SH-SY5Y (cell line): ENCODE measurements around the gene GOSR2.

ENCODE experiments used
- GATA2 ChIP-seq: IDR thresholded peaks from 2 replicates; pipeline ENCODE4 v1.6.1; 2011; ENCODE audit warnings: mild to moderate bottlenecking, low read depth, low read length
- GATA3 ChIP-seq: IDR thresholded peaks from 2 replicates; pipeline ENCODE4 v1.6.1; 2011; ENCODE audit warnings: low read depth, mild to moderate bottlenecking, low read length, moderate library complexity

Gene GOSR2

DNA sequence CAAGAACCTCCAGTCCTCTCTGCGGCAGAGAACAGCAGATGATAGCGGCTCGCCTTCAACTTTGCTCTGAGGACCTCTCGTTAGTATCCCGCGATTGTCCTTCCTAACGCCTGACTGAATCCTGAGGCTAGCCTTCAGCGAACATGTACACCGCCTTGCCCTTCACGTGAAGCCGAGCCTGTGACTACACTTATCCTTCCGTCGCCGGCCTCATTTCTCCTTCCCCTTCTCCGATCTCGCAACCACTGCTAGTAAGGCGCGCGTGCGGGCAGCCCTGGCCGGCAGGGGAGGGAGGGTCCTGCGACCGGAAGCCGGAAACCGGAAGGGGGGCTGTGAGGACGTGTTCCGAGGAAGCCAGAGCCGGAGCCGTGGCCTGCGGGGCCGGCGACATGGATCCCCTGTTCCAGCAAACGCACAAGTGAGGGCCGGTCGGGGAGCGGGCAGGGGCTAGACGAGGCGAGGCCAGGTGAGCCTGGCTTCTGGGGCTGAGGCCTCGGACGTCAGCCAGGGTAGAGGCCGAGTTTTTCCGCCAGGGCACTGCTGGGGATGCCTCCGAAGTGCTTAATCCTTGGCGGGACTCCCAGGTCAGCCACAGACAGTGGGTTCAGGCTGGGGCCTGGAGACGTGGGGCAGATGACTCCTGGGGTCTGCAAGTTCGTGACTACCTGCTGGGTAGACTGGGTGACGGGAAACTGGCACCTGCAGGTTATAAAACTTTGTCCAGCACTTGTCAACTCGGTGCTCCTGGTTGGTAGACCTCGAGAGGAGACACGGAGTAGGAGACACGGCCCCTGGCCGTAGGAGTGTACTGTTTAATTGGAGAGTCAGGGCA is at the start of gene GOSR2:
Gene GOSR2, plus strand, starts transcription at position 357 of the 832 bp plus-strand sequence. Its CDS starts 33 bp downstream, at position 390.
- no peak for TF ChIP-seq GATA2
- TF ChIP-seq GATA3, result no peak

DNA sequence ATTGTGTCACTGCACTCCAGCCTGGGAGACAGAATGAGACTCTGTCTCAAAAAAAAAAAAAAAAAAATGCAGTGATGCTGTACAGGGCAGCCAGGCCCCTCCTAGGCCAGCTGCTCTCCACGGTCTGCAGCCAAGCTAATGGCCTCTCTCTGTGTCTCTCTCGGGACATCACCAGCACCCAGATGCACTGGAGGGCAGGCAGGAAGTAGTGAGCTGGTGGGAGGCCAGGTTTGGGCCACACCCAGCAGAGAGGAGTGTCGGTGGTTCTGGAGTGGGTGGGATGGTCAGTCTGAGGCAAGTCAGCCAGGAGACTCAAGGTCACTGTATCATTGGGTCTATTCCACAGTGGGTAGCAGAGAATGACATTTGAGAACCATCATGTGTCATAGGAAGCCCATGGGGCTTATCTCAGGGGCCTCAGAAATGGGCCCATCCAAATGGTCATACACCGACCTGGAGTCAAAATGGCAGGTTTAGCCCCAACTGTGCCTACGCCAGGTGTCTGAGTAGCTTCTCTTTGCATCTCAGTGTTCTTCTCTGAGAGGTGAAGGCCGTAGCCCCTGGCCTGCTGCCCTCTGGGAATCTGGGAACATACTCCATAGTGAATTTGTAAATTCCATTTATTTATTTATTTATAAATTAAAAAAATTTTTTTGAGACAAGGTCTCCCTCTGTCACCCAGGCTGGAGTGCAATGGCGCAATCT is 48.9 kb upstream of the GOSR2 start:
- TF ChIP-seq GATA2 (no peak), GATA3 (no peak)

DNA sequence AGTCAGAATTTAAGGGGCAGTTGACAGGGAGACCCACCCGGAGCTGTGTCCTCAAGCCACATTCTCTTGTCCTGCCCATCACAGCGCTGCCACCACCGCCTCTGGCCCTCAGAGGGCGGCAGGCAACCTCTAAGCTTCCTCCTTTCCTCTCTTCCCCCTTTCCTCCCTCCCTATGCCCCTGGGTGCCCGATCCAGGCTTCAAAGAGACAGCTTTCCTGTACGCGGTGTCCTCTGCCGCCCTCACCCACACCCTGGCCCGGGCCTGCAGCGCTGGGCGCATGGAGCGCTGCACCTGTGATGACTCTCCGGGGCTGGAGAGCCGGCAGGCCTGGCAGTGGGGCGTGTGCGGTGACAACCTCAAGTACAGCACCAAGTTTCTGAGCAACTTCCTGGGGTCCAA is 48.1 kb upstream of the GOSR2 start:
- TF ChIP-seq GATA2 (no peak), GATA3 (no peak)

DNA sequence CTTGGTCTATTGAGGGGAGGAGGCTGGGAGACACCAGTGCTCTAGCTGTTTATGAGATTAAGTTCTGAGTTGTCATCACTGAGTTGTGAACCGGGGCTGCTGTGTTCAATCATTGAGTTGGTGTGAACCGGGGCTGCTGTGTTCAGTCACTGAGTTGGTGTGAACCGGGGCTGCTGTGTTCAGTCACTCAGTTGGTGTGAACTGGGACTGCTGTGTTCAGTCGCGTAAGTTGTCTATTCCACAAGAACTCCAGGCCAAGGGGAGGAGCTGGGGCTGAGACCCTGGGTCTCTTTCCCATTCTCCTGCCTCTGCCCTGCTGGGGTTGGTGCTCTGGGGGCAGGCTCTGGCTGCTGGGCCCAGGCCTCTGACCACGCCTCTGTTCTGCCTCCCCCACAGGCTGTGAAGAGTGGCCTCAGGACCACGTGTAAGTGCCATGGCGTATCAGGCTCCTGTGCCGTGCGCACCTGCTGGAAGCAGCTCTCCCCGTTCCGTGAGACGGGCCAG is 47.1 kb upstream of the GOSR2 start:
- TF ChIP-seq GATA2, result no peak
- TF ChIP-seq GATA3, result no peak

DNA sequence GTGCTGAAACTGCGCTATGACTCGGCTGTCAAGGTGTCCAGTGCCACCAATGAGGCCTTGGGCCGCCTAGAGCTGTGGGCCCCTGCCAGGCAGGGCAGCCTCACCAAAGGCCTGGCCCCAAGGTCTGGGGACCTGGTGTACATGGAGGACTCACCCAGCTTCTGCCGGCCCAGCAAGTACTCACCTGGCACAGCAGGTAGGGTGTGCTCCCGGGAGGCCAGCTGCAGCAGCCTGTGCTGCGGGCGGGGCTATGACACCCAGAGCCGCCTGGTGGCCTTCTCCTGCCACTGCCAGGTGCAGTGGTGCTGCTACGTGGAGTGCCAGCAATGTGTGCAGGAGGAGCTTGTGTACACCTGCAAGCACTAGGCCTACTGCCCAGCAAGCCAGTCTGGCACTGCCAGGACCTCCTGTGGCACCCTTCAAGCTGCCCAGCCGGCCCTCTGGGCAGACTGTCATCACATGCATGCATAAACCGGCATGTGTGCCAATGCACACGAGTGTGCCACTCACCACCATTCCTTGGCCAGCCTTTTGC is 46.5 kb upstream of the GOSR2 start:
- no peak for TF ChIP-seq GATA2
- no peak for TF ChIP-seq GATA3

DNA sequence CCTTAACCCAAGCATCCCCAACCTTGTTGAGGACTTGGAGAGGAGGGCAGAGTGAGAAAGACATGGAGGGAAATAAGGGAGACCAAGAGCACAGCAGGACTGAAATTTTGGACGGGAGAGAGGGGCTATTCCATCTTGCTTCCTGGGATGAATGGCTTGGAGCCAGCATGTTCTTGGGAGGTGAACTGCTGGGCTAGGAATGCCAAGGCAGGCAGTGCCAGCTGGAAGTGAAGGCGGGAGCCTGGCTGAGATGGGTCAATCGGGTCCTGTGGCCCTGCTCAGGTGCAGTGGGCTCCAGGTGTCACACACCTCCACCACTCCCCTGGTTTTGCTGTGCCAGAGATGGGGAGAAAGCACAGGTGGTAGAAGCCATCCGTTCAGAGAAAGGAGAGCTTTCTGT is 46.0 kb upstream of the GOSR2 start:
- no peak for TF ChIP-seq GATA2
- no peak for TF ChIP-seq GATA3

DNA sequence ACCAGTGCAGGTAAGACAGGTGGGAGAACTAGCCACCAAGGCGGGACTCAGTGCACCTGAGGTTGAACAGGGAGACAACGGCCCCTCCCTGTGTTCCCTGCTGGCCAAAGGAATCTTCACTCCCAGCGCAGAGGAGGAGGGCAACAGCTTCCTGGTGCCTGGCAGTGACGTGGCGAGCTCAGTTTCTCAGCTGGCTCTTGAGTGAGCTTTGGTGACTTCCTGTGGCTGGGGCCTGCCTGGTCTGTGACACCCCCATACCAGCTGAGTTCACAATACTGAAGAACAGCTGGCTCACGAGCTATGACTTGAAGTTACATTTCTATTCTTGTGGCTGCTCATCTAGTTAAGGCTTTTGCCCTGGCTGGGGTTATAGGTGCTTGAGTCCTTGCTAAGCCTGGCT is 45.5 kb upstream of the GOSR2 start:
- no peak for TF ChIP-seq GATA3
- no peak for TF ChIP-seq GATA2

DNA sequence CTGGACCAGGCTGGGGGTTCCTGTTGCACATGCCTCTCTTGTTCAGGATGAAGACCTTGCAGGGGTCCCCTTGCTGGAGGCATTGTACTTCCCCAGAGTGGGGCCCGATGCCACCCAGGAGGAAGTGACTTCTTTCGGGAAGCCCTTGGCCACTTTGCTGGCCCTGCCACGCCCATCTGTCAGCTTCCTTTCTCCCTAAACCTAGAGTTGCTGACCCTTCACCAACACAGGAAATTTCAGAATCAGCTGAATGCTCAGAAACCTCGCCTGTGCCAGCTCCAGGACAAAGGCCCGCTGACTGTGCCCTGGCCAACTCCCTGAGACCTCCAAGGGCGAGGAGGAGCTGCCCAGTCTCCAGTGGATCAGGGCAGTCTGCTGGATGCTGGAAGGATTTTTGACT is 44.9 kb upstream of the GOSR2 start:
- no peak for TF ChIP-seq GATA2
- no peak for TF ChIP-seq GATA3

DNA sequence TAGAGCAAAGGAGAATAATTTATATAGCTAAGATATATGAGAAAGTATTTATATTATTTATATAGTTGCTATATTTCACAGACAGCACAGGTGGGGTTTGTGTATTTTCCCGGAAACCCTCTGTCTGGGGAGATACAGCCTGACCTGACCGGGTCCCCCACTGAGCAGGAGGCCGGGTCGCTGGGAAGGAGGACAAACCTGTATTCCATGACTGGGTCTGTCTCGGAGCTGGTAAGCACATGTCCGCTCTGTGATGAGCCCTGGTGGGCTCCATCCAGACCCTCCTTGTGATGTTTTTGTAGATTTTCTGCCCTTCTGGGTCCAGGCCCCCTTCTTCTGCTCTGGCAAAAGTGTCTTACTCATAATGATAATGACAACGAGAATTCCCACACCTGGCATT is 43.9 kb upstream of the GOSR2 start:
- no peak for TF ChIP-seq GATA2
- no peak for TF ChIP-seq GATA3

DNA sequence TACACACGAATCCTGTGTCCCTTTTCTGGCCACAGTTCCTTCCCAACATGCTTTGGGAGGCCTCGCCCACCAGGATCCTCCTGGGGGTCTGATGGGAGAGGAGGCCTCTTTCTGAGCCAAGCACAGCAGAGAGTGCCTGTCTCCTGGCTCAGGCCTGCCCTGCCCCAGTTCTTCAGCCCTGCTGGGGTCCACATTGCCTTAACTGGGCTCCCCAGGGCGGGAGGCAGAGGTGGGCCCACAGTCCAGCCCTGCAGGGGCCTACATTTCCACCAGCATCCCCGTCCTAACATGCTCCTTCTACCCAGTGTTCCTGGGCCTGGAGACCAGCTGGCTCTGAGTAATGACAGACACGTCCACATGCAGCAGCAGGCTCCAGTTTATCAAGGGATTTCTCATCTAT is 41.9 kb upstream of the GOSR2 start:
- no peak for TF ChIP-seq GATA2
- TF ChIP-seq GATA3, result no peak

DNA sequence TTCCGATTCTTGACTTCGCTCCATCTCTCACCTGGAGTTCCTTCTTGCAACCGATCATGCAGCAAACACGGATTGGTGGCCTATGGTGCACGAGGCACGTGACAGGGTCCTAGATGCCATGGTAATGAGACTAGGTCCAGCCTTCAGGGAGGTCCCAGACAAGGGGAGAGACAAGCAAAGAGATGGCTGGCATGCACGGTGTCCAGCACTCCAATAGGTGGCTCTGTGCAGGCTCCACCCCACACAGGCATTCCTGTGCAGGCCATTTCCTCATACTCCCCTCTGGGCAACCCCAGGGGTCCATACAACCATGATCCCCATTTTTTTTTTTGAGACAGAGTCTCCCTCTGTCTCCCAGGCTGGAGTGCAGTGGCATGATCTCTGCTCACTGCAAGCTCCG is 40.3 kb upstream of the GOSR2 start:
- TF ChIP-seq GATA3, result no peak
- no peak for TF ChIP-seq GATA2

DNA sequence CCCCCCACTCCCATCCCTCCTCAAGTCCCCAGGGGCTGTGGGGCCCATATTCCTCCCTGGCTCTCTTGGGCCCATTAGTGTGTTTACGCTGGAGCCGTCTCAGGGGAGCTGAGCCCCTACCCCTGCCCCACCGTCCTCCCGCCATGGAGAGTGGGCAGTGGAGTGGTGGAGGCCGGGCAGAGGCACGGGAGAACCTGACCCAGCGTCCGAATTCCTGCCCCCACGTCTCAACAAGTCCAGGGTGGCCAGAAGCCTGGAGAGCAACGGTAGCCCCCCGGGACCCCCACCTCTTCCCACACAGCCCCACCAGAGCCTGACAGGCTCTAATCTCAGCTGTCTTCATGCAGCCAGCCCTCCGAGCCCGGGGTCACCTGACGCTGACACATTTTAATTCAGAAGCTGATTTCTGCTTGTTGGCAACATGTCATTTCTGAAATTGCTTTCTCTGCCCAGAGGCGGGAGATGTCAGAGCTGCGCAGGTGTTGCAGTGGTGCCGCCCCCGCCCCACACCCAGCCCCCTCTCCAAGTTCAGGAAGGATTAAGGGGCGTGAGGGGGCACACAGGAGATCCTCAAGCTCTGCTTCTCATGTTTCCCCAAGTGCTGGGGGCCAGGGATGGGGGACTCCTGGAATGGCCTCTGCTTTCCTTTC is 39.0 kb upstream of the GOSR2 start:
- TF ChIP-seq GATA2 (no peak), GATA3 (no peak)

DNA sequence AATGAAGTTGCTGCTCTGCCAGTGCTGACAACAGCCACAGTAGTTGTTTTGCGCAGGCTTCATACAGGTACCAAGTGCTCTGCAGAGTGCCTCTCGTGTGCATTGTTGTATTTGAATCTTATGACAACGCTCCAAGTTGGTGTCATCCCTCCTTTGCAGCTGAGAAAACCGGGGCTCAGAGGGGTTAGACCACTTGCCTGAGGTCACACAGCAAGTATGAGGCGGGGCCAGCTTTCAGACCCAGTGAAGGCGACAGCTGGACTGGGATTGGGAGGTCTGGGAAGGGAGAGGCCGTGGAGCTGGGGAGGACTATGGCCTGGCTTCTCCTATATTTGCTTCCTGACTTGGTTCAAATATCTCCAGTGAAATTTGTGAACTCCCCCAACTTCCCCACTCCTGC is 38.4 kb upstream of the GOSR2 start:
- TF ChIP-seq GATA3, result no peak
- no peak for TF ChIP-seq GATA2
